ENCODE data around the gene PTMS. TPM values are rescaled to one million over a fixed set of nuclear protein-coding genes. Genes with fewer than 3 reads are reported as not detected.

The PTMS gene
- total and polyA plus RNA-seq, 7 donors: 65.4 to 104 (median 82.6) TPM

DNA sequence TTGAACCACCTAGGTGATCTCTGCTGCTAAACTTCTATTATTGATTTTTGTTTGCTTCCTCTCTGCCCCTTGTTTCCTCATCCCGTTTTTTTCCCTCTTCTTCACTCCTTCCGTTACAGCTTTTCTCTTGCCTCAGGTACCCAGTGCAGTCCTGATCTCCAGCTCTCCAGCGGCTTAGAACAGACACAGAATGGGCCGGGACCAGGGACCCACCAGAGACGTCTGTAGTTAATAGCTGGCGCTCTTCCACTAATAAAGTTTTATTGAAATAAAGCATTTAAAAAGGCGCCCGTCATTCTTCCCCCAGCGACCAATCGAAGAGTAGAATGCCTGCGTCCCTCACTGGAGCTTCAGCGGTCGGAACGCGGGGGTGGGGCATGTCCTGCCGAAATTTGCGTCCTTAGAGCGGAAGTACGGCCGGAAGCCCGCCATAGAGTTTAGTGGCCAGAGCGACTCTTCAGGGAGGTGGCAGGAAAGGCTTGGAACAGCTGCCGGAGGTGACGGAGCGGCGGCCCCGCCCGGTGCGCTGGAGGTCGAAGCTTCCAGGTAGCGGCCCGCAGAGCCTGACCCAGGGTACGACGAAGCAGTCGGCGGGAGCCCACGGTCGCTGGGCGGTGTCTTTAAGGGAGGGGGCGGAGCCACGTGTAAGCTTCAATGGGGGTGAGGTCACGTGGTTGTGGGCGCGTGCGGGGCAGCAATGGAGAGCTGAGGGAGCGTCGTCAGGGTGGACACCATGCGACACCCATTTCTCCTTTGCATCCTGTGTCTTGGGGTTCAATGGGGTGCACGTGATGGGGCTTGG, 42.4 kb upstream of the PTMS start, which contains the start of gene COPS7A:
Gene COPS7A, plus strand, starts transcription at position 440 of the 802 bp plus-strand sequence. CDS start 611 bp downstream, outside the sequence.
- H3K4me1 ChIP-seq: peaks cover 11% of the 10 kb centered on the region
- TF ChIP-seq, protein P1, sequence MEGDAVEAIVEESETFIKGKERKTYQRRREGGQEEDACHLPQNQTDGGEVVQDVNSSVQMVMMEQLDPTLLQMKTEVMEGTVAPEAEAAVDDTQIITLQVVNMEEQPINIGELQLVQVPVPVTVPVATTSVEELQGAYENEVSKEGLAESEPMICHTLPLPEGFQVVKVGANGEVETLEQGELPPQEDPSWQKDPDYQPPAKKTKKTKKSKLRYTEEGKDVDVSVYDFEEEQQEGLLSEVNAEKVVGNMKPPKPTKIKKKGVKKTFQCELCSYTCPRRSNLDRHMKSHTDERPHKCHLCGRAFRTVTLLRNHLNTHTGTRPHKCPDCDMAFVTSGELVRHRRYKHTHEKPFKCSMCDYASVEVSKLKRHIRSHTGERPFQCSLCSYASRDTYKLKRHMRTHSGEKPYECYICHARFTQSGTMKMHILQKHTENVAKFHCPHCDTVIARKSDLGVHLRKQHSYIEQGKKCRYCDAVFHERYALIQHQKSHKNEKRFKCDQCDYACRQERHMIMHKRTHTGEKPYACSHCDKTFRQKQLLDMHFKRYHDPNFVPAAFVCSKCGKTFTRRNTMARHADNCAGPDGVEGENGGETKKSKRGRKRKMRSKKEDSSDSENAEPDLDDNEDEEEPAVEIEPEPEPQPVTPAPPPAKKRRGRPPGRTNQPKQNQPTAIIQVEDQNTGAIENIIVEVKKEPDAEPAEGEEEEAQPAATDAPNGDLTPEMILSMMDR (IDR thresholded peaks at IDR 0.05): no peak
- H3K9me3 ChIP-seq: no peaks in the 10 kb centered on the region
- DNase-seq (peak; percentile 99), ATAC-seq (peak; percentile 97 to 99 (median 98))
- intact Hi-C loops (cut with DNase I): loop anchor here in 1 of 2 donors (1.0 to 5.0 kb wide), 2 partner anchors 29 to 37 kb away; partner anchors contain the start of genes MLF2 and ZNF384
- H3K27ac ChIP-seq: peak within 1 kb of the TSS; percentile 90
- WGBS, 3 donors: 0 to 1% (median 0%) methylated on average over 48 to 49 of the region's 49 CpGs
- H3K27me3 ChIP-seq (ENCODE audit: insufficient read depth in 3 of 3, low read length in 2 of 3): peaks cover 0 to 5% (median 0%) of the 10 kb centered on the region in 3 donors
- H3K36me3 ChIP-seq (ENCODE audit: insufficient read depth in 1 of 2, low read depth in 1 of 2): peaks cover 3 to 23% of the 10 kb centered on the region in 2 donors
- H3K4me3 ChIP-seq: peak within 1 kb of the TSS; percentile 68

DNA sequence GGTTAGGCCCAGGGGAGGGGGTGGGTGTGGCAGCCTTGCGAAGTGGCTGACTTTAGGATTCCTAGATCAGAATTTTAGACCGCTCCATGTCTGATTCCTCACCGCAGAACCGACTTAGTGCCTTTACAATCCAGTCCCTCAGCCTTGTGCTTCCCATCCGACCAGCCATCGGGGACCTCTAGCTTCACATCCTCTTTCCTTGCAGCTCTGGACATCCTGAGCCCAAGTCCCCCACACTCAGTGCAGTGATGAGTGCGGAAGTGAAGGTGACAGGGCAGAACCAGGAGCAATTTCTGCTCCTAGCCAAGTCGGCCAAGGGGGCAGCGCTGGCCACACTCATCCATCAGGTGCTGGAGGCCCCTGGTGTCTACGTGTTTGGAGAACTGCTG, 41.8 kb upstream of the PTMS start:
- TF ChIP-seq, protein P1 (IDR thresholded peaks at IDR 0.05): no peak
- peak; percentile 2 to 23 (median 12) for ATAC-seq
- peak overlapping the region; percentile 90 for H3K27ac ChIP-seq
- H3K36me3 ChIP-seq (ENCODE audit: insufficient read depth in 1 of 2, low read depth in 1 of 2): peaks cover 3 to 29% of the 10 kb centered on the region in 2 donors
- 9 to 13% (median 9%) methylated on average over 10 of the region's 10 CpGs for WGBS, 3 donors
- no peak for DNase-seq
- peaks cover 0 to 5% (median 0%) of the 10 kb centered on the region in 3 donors for H3K27me3 ChIP-seq (ENCODE audit: insufficient read depth in 3 of 3, low read length in 2 of 3)
- intact Hi-C loops (cut with DNase I): loop anchor here in 1 of 2 donors (5.0 kb wide), 1 partner anchor 37 kb away; the partner anchor contains the start of gene ZNF384
- no peaks in the 10 kb centered on the region for H3K9me3 ChIP-seq
- H3K4me3 ChIP-seq: peak overlapping the region; percentile 68
- H3K4me1 ChIP-seq: peaks cover 11% of the 10 kb centered on the region

DNA sequence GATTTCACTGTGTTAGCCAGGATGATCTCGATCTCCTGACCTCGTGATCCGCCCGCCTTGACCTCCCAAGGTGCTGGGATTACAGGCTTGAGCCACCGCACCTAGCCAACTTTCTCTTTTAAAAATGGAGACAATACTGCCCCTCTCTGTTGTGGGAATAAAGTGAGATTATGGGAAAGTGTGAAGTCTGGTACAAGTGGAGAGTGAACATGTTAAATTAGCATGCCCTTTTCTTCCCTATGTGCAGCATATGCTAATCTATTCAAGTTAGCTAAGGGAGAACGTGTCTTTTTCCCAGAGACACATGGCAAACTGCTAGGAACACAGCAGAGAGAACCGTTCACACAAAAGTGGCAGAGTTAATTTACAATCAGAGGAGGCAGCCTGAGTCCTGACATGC, 40.8 kb upstream of the PTMS start:
- Histone ChIP-seq H3K36me3 (ENCODE audit: insufficient read depth in 1 of 2, low read depth in 1 of 2) (peaks cover 7 to 38% of the 10 kb centered on the region in 2 donors), H3K4me3 (peak overlapping the region; percentile 68), H3K27me3 (ENCODE audit: insufficient read depth in 3 of 3, low read length in 2 of 3) (peaks cover 0 to 4% (median 0%) of the 10 kb centered on the region in 3 donors), H3K27ac (peak overlapping the region; percentile 90), H3K4me1 (peaks cover 11% of the 10 kb centered on the region), H3K9me3 (no peaks in the 10 kb centered on the region)
- ATAC-seq: no peak
- TF ChIP-seq, protein P1 (IDR thresholded peaks at IDR 0.05): no peak
- 78 to 84% (median 80%) methylated on average over 7 of the region's 7 CpGs for WGBS, 3 donors
- no peak for DNase-seq
- intact Hi-C loops (cut with DNase I): no loop called here

DNA sequence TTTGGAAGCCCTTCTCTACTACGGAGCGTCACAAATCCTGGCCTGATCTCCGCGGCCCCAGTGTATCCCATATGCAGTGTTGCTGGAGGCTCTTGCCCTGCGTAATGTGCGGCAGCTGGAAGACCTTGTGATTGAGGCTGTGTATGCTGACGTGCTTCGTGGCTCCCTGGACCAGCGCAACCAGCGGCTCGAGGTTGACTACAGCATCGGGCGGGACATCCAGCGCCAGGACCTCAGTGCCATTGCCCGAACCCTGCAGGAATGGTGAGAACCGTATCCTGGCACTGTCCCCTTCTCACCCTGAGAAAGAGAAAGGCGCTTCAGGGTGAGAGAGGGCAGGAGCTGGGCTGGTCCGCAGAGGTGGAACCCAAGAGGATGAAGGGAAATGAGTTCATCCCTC, 37.0 kb upstream of the PTMS start:
- TF ChIP-seq, protein P1 (IDR thresholded peaks at IDR 0.05): no peak
- WGBS, 3 donors: 93 to 97% (median 94%) methylated on average over 18 of the region's 18 CpGs
- ATAC-seq (no peak), DNase-seq (no peak)
- no peak overlapping the region for H3K4me3 ChIP-seq
- peaks cover 15 to 63% of the 10 kb centered on the region in 2 donors for H3K36me3 ChIP-seq (ENCODE audit: insufficient read depth in 1 of 2, low read depth in 1 of 2)
- no peaks in the 10 kb centered on the region for H3K27me3 ChIP-seq (ENCODE audit: insufficient read depth in 3 of 3, low read length in 2 of 3)
- no peak overlapping the region for H3K27ac ChIP-seq
- peaks cover 11% of the 10 kb centered on the region for H3K4me1 ChIP-seq
- intact Hi-C loops (cut with DNase I): no loop called here
- no peaks in the 10 kb centered on the region for H3K9me3 ChIP-seq

Data from psoas muscle (tissue), 8 donors.